PC-3 (cell line): ENCODE data around the gene CYP21A2. TPM values are rescaled to one million over a fixed set of nuclear protein-coding genes. Genes with fewer than 3 reads are reported as not detected.
A peak's percentile ranks its signal among the peaks of the same experiment; 100 is the strongest.
"Not testable (repeated sequence)": the region's sequence is repeated elsewhere in the genome, so short reads cannot be mapped to it uniquely, and the experiment has no call there.

Experiments
- ATAC-seq: fragments of 200-7000 bp; cut with Tn5 transposase; 2 replicates; pipeline ENCODE4 v1.9.1; 2020; ENCODE audit warnings: mild to moderate bottlenecking, moderate library complexity
- BruUV-seq: library from RNA; stranded (reverse); fragments of 400-500 nt; replicated peaks from 2 replicates; lab custom pipeline; 2021; lab: Mats Ljungman, UMichigan
- CTCF ChIA-PET: fragments of 300-600 bp; sonication (Branson Sonifier 250); formaldehyde crosslinking; loops from one replicate; lab custom pipeline; 2022; ENCODE audit warnings: antibody characterized with exemption; lab: Charles Lee
- POLR2A ChIA-PET: fragments of 300-600 bp; sonication (Branson Sonifier 250); formaldehyde crosslinking; loops from one replicate; lab custom pipeline; 2022; ENCODE audit warnings: antibody characterized with exemption; ENCODE audit not compliant: unreplicated experiment; lab: Charles Lee
- DNase-seq: peaks from one replicate; pipeline ENCODE4 v3.0.0-alpha.2; 2015
- H2AFZ ChIP-seq: fragments of 300-600 bp; sonication (generic); 2 replicates; pipeline ENCODE4 v1.6.0; 2016; ENCODE audit warnings: antibody characterized with exemption, low read length
- H3F3A ChIP-seq: fragments of 300-600 bp; sonication (generic); one replicate; pipeline ENCODE4 v1.6.0; 2017; ENCODE audit warnings: antibody characterized with exemption, low read length, control low read depth, mild to moderate bottlenecking; ENCODE audit not compliant: unreplicated experiment
- H3K27ac ChIP-seq: fragments of 300-600 bp; sonication (generic); 2 replicates; pipeline ENCODE4 v1.5.1; 2016; ENCODE audit warnings: mild to moderate bottlenecking, low read length
- H3K27me3 ChIP-seq: fragments of 300-600 bp; sonication (generic); 2 replicates; pipeline ENCODE4 v1.6.1; 2016; ENCODE audit warnings: low read length, mixed read lengths
- H3K36me3 ChIP-seq: fragments of 300-600 bp; sonication (generic); 2 replicates; pipeline ENCODE4 v1.6.1; 2016; ENCODE audit warnings: low read depth, mixed run types, low read length, mixed read lengths
- H3K4me1 ChIP-seq: fragments of 300-600 bp; sonication (generic); 2 replicates; pipeline ENCODE4 v1.5.1; 2016; ENCODE audit warnings: low read length; ENCODE audit not compliant: insufficient read depth
- H3K4me2 ChIP-seq: fragments of 300-600 bp; sonication (generic); 2 replicates; pipeline ENCODE4 v1.6.0; 2016; ENCODE audit warnings: low read length
- H3K4me3 ChIP-seq: fragments of 300-600 bp; sonication (generic); 2 replicates; pipeline ENCODE4 v1.5.1; 2016; ENCODE audit warnings: mild to moderate bottlenecking, low read length, mixed read lengths
- H3K79me2 ChIP-seq: fragments of 300-600 bp; sonication (generic); 2 replicates; pipeline ENCODE4 v1.6.1; 2017; ENCODE audit warnings: low read length, mixed read lengths
- H3K9ac ChIP-seq: fragments of 300-600 bp; sonication (generic); 2 replicates; pipeline ENCODE4 v1.6.0; 2016; ENCODE audit warnings: mild to moderate bottlenecking, low read length
- H3K9me2 ChIP-seq: fragments of 300-600 bp; sonication (generic); replicated peaks from 2 replicates; pipeline ENCODE4 v1.6.1; 2016; ENCODE audit warnings: mixed run types, low read length, mixed read lengths
- H3K9me3 ChIP-seq: fragments of 300-600 bp; sonication (generic); 2 replicates; pipeline ENCODE4 v1.6.1; 2016; ENCODE audit warnings: low read length, mixed read lengths
- H4K20me1 ChIP-seq: fragments of 300-600 bp; sonication (generic); 2 replicates; pipeline ENCODE4 v1.6.1; 2016; ENCODE audit warnings: low read length, mixed read lengths
- intact Hi-C: fragments of 100-400 bp; cut with micrococcal nuclease; formaldehyde crosslinking; loops from 2 replicates; pipeline ENCODE4 v1.9.0; 2023
- total RNA-seq: library from RNA; depleted of rRNA; stranded (reverse); fragments of >200 nt; gene quantifications from 2 replicates; pipeline ENCODE4 v1.2.3, GENCODE V29; 2014

CYP21A2 gene
- total RNA-seq, 1 experiment from 2014 or later: not detected

DNA sequence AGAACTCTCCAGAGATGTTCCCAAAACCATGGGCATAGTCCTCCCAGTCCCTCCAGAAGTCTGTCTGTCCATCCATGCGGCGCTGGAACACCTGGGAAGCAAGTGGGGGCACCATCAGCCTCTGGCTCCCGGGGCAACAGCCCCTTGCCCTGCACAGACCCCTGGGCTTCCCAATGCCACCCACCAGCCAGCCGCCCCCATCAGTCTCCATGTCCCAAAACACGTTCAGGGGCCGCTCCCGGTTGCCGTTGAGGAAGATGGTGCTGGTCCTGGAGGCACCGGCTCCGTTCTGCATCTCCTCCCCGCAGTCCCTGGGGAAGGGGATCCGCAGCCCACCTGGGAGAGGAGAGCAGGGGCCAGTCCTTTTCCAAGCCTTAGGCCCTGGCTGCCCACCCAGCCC is 28.7 kb upstream of the CYP21A2 start:
- H2AFZ ChIP-seq, H3K9me2 ChIP-seq, H3K27me3 ChIP-seq, H3K4me3 ChIP-seq, CTCF ChIA-PET, H3K9me3 ChIP-seq, H3K79me2 ChIP-seq, ATAC-seq, H3K27ac ChIP-seq, H3K36me3 ChIP-seq, DNase-seq, intact Hi-C loops, BruUV-seq, H3F3A ChIP-seq, H3K4me1 ChIP-seq, H4K20me1 ChIP-seq, POLR2A ChIA-PET, H3K9ac ChIP-seq, H3K4me2 ChIP-seq: not testable (repeated sequence)

DNA sequence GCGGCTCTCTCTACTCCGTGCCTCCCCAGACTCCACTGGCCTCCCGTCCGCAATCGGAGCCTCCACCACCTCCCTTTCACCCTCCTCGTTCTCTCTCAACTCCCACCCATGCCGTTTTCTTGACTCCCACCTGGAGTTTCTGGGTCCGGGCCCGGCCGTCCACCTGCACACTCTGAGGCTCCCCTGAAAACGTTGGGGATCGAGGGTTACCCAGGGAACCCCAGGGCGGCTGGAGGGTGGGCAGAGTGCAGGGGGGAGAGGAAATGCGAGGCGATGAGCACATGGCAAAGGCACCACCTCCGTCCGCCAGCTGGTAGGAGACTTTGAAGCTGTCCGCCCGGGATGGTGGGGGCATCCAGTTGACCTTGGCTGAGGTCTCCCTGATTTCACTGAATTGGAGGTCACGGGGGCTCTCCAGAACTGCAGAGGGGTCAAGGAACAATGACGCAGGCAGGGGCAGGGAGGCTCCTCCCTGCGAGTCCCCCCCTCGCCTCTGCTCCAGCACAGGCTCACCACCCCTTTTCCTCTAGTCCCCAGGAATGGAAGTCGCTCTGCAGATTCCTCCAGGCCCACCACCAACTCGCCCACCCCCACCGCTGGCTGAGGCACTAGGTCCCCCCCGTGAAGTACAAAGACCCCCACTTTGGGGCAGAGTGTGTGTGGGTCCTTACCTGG is 27.2 kb upstream of the CYP21A2 start:
- POLR2A ChIA-PET, BruUV-seq, H3K4me3 ChIP-seq, H3K27ac ChIP-seq, H3K9me3 ChIP-seq, CTCF ChIA-PET, H3K27me3 ChIP-seq, H3K4me2 ChIP-seq, H3K36me3 ChIP-seq, H3F3A ChIP-seq, intact Hi-C loops, H3K4me1 ChIP-seq, H3K9me2 ChIP-seq, H3K79me2 ChIP-seq, H2AFZ ChIP-seq, DNase-seq, ATAC-seq, H3K9ac ChIP-seq, H4K20me1 ChIP-seq: not testable (repeated sequence)

DNA sequence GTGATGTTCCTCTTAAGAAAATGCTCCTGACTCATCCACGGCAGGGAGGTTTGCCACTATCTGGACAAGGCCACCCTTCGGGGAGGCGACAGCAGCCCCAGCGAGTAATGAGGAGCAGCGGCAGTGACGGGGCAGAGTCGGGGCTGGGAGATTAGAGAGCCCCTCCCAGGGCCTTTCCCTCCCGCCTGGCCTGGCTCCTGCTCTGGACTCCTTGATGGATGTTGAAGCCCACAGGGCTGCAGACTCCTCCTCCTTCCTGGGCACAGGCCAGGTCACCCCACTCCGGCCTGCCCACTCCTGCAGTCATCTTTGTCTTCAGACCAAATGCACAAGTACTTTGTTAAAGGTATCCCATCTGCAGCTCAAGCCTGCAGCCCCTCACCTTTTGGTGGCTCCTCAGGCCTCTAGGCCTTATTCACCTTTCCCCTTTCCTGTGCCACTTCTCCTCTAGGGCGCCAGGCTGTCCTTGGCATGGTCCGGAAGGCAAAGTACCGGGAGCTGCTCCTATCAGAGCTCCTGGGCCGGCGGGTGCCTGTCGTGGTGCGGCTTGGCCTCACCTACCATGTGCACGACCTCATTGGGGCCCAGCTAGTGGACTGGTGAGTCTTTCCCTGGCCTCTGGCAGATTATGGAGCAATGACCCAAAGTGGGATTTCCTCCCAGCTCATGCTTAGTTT is 25.1 kb upstream of the CYP21A2 start:
- H3K79me2 ChIP-seq, H4K20me1 ChIP-seq, BruUV-seq, H2AFZ ChIP-seq, H3K36me3 ChIP-seq, intact Hi-C loops, H3F3A ChIP-seq, DNase-seq, H3K4me2 ChIP-seq, H3K27ac ChIP-seq, CTCF ChIA-PET, H3K9ac ChIP-seq, H3K27me3 ChIP-seq, ATAC-seq, H3K4me1 ChIP-seq, H3K4me3 ChIP-seq, H3K9me2 ChIP-seq, POLR2A ChIA-PET, H3K9me3 ChIP-seq: not testable (repeated sequence)

DNA sequence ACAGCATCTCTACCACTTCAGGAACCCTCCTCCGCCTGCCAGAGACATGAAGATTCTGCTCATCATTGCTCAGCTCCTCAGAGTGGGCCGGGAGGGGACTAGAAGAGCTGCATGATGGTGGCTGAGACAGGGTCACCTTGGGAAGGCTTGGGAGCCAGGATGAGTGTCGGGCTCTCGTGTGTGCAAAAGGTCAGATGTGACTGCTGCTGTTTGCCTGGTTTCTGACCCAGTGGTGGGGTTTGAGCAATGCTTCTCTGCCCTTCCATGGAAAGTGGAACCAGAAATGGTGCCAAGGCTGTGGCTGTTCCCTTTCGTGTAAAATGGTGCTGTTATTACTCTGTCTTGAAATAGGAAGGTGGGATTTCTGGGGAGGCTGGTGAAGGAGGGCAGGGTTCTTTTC is 24.5 kb upstream of the CYP21A2 start:
- ATAC-seq, H2AFZ ChIP-seq, H3K9me3 ChIP-seq, H3K9ac ChIP-seq, intact Hi-C loops, H3K27ac ChIP-seq, POLR2A ChIA-PET, H3K4me2 ChIP-seq, H3K4me1 ChIP-seq, DNase-seq, H3K36me3 ChIP-seq, H3K79me2 ChIP-seq, H4K20me1 ChIP-seq, BruUV-seq, H3K27me3 ChIP-seq, CTCF ChIA-PET, H3F3A ChIP-seq, H3K4me3 ChIP-seq, H3K9me2 ChIP-seq: not testable (repeated sequence)

DNA sequence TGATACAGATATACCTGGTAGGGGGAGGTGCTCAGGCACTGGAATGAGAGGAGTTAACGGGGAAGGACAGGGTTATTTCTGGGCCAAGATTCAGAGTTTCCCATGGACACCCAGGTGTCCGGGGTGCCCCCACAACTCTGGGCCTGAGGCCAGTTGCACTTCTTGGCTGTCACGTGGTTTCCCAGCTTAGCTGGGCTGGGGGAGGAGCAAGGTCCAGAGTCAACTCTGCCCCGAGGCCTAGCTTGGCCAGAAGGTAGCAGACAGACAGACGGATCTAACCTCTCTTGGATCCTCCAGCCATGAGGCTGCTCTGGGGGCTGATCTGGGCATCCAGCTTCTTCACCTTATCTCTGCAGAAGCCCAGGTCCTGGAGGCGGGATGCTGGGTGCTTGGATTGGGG is 23.7 kb upstream of the CYP21A2 start, which contains the start of gene C4B:
Gene C4B, plus strand, starts transcription at position 249 of the 400 bp plus-strand sequence. Its CDS starts 51 bp downstream, at position 300.
- BruUV-seq: not testable (repeated sequence)

DNA sequence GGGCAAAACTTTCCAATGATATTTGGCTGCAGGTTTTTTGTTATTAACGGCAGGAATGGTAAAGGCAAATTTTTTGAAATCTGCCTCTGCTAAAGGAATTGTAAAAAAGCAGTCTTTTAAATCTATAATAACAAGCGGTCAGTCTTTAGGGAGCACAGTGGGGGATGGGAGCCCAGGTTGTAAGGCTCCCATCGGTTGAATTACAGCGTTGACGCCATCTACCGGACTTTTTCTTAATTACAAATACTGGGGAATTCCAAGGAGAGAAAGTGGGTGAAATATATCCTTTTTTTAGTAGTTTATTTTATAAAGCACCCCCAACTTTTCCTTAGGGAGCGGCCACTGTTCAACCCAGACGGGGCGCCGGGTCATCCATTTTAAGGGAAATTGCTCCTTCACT is 16.1 kb upstream of the CYP21A2 start:
- BruUV-seq, H3K9ac ChIP-seq, DNase-seq, H3K9me2 ChIP-seq, H2AFZ ChIP-seq, H3K27ac ChIP-seq, H4K20me1 ChIP-seq, H3K9me3 ChIP-seq, H3K36me3 ChIP-seq, H3F3A ChIP-seq, H3K4me2 ChIP-seq, H3K4me1 ChIP-seq, CTCF ChIA-PET, H3K27me3 ChIP-seq, H3K79me2 ChIP-seq, H3K4me3 ChIP-seq, intact Hi-C loops, POLR2A ChIA-PET: not testable (repeated sequence)
- ATAC-seq: peak; percentile 42; the same call in 1 of the 2 replicates

More for the DNA sequence above, 23.7 kb upstream of the CYP21A2 start, which contains the start of gene C4B:
- H3F3A ChIP-seq, H3K4me1 ChIP-seq, POLR2A ChIA-PET, DNase-seq, H3K4me3 ChIP-seq, ATAC-seq, H3K36me3 ChIP-seq, H3K27me3 ChIP-seq, H3K9me3 ChIP-seq, H3K9me2 ChIP-seq, intact Hi-C loops, H3K4me2 ChIP-seq, H3K9ac ChIP-seq, H2AFZ ChIP-seq, H4K20me1 ChIP-seq, CTCF ChIA-PET, H3K79me2 ChIP-seq, H3K27ac ChIP-seq: not testable (repeated sequence)
